Measurements from ENCODE around the gene MASP2.

The MASP2 gene

GRCh38 chr1:11068600-11069473 is 21.8 kb upstream of the MASP2 start:
- no peaks in the 10 kb centered on the region for H3K27me3 ChIP-seq (ENCODE audit: insufficient read depth, low read length)
- no peak overlapping the region for H3K18ac ChIP-seq (ENCODE audit: low read length)

GRCh38 chr1:11067716-11068599 is 20.9 kb upstream of the MASP2 start:
- H2BK120ac ChIP-seq (ENCODE audit: insufficient read depth, low read length, poor library complexity), result no peak overlapping the region
- no peak overlapping the region for H3K4ac ChIP-seq (ENCODE audit: low read depth, low read length)
- H2BK12ac ChIP-seq (ENCODE audit: low read length), result no peak overlapping the region
- H3K14ac ChIP-seq (ENCODE audit: low read length), result no peak overlapping the region
- no peak for DNase-seq
- H3K79me2 ChIP-seq (ENCODE audit: control insufficient read depth, insufficient read depth, low read length, poor library complexity), result no peaks in the 10 kb centered on the region
- H3K9ac ChIP-seq (ENCODE audit: low read length), result no peak overlapping the region
- no CpG with 5 or more reads among the region's 18 CpGs for WGBS (ENCODE audit: extremely low coverage, insufficient coverage, insufficient read length)
- no peak overlapping the region for H2BK5ac ChIP-seq (ENCODE audit: low read depth, low read length, poor library complexity)
- H2AK5ac ChIP-seq (ENCODE audit: low read length), result no peak overlapping the region
- no peaks in the 10 kb centered on the region for H3K4me1 ChIP-seq (ENCODE audit: control insufficient read depth in 1 of 2, insufficient read depth in 2 of 2, low read length in 2 of 2)
- H3K23ac ChIP-seq (ENCODE audit: low read length), result no peak overlapping the region
- H2AFZ ChIP-seq (ENCODE audit: insufficient read depth, low read length, poor library complexity), result no peak overlapping the region
- peaks cover 72 to 80% of the 10 kb centered on the region in 2 experiments for H3K36me3 ChIP-seq (ENCODE audit: control insufficient read depth in 1 of 2, insufficient read depth in 2 of 2, low read length in 2 of 2)
- no peak overlapping the region for H4K12ac ChIP-seq (ENCODE audit: low read depth, low read length)
- no peak overlapping the region for H3K18ac ChIP-seq (ENCODE audit: low read length)
- no peaks in the 10 kb centered on the region for H3K27me3 ChIP-seq (ENCODE audit: insufficient read depth, low read length)
- no peak overlapping the region for H3K4me3 ChIP-seq (ENCODE audit: low read depth, low read length)
- H3K27ac ChIP-seq (ENCODE audit: low read depth, low read length), result no peak overlapping the region
- no peaks in the 10 kb centered on the region for H3K9me3 ChIP-seq (ENCODE audit: insufficient read depth, low read depth, low read length)
- H4K8ac ChIP-seq (ENCODE audit: low read depth, low read length), result no peak overlapping the region
- H3K4me2 ChIP-seq (ENCODE audit: low read length), result no peak overlapping the region
- no peaks in the 10 kb centered on the region for H3K79me1 ChIP-seq (ENCODE audit: low read length)
- no peak overlapping the region for H4K91ac ChIP-seq (ENCODE audit: low read depth, low read length)

More at GRCh38 chr1:11068600-11069473, 21.8 kb upstream of the MASP2 start:
- H4K91ac ChIP-seq (ENCODE audit: low read depth, low read length), result no peak overlapping the region
- H3K23ac ChIP-seq (ENCODE audit: low read length), result no peak overlapping the region
- no peaks in the 10 kb centered on the region for H3K4me1 ChIP-seq (ENCODE audit: control insufficient read depth in 1 of 2, insufficient read depth in 2 of 2, low read length in 2 of 2)
- H2AK5ac ChIP-seq (ENCODE audit: low read length), result no peak overlapping the region
- H3K4me3 ChIP-seq (ENCODE audit: low read depth, low read length), result no peak overlapping the region
- H2BK5ac ChIP-seq (ENCODE audit: low read depth, low read length, poor library complexity), result no peak overlapping the region
- H3K36me3 ChIP-seq (ENCODE audit: control insufficient read depth in 1 of 2, insufficient read depth in 2 of 2, low read length in 2 of 2), result peaks cover 71 to 78% of the 10 kb centered on the region in 2 experiments
- no peak for DNase-seq
- WGBS (ENCODE audit: extremely low coverage, insufficient coverage, insufficient read length), result no CpG with 5 or more reads among the region's 17 CpGs
- no peaks in the 10 kb centered on the region for H3K79me1 ChIP-seq (ENCODE audit: low read length)
- no peak overlapping the region for H2AFZ ChIP-seq (ENCODE audit: insufficient read depth, low read length, poor library complexity)
- no peak overlapping the region for H3K27ac ChIP-seq (ENCODE audit: low read depth, low read length)
- no peaks in the 10 kb centered on the region for H3K9me3 ChIP-seq (ENCODE audit: insufficient read depth, low read depth, low read length)
- H2BK12ac ChIP-seq (ENCODE audit: low read length), result no peak overlapping the region
- no peak overlapping the region for H3K14ac ChIP-seq (ENCODE audit: low read length)
- no peak overlapping the region for H3K4me2 ChIP-seq (ENCODE audit: low read length)
- H4K12ac ChIP-seq (ENCODE audit: low read depth, low read length), result no peak overlapping the region
- no peaks in the 10 kb centered on the region for H3K79me2 ChIP-seq (ENCODE audit: control insufficient read depth, insufficient read depth, low read length, poor library complexity)
- no peak overlapping the region for H4K8ac ChIP-seq (ENCODE audit: low read depth, low read length)
- H3K4ac ChIP-seq (ENCODE audit: low read depth, low read length), result no peak overlapping the region
- no peak overlapping the region for H3K9ac ChIP-seq (ENCODE audit: low read length)
- no peak overlapping the region for H2BK120ac ChIP-seq (ENCODE audit: insufficient read depth, low read length, poor library complexity)

DNA sequence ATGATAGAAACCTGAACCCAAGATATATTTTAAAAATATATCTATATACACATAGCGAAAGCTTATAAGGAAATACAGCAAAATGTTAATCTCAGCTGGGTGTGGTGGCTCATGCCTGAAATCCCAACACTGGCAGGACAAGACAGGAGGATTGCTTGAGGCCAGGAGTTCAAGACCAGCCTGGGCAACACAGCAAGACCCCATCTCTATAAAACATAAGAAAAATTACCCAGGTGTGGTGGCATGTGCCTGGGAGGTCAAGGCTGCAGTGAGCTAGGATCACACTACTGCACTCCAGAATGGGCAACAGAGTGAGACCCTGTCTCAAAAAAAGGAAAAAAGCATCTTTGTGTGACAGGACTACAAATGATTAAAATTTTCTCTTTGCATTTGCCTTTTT is 18.8 kb upstream of the MASP2 start:
- no peaks in the 10 kb centered on the region for H3K27me3 ChIP-seq (ENCODE audit: insufficient read depth, low read length)
- no peaks in the 10 kb centered on the region for H3K79me2 ChIP-seq (ENCODE audit: control insufficient read depth, insufficient read depth, low read length, poor library complexity)
- H3K4me3 ChIP-seq (ENCODE audit: low read depth, low read length), result no peak overlapping the region
- H2BK120ac ChIP-seq (ENCODE audit: insufficient read depth, low read length, poor library complexity), result no peak overlapping the region
- H3K4ac ChIP-seq (ENCODE audit: low read depth, low read length), result no peak overlapping the region
- H2AK5ac ChIP-seq (ENCODE audit: low read length), result no peak overlapping the region
- no peak overlapping the region for H4K91ac ChIP-seq (ENCODE audit: low read depth, low read length)
- no peak overlapping the region for H3K14ac ChIP-seq (ENCODE audit: low read length)
- peaks cover 56 to 62% of the 10 kb centered on the region in 2 experiments for H3K36me3 ChIP-seq (ENCODE audit: control insufficient read depth in 1 of 2, insufficient read depth in 2 of 2, low read length in 2 of 2)
- H3K4me2 ChIP-seq (ENCODE audit: low read length), result no peak overlapping the region
- no peak overlapping the region for H2BK12ac ChIP-seq (ENCODE audit: low read length)
- H3K23ac ChIP-seq (ENCODE audit: low read length), result no peak overlapping the region
- H2AFZ ChIP-seq (ENCODE audit: insufficient read depth, low read length, poor library complexity), result no peak overlapping the region
- no peaks in the 10 kb centered on the region for H3K79me1 ChIP-seq (ENCODE audit: low read length)
- no peaks in the 10 kb centered on the region for H3K9me3 ChIP-seq (ENCODE audit: insufficient read depth, low read depth, low read length)
- H3K18ac ChIP-seq (ENCODE audit: low read length), result no peak overlapping the region
- H3K27ac ChIP-seq (ENCODE audit: low read depth, low read length), result no peak overlapping the region
- H3K4me1 ChIP-seq (ENCODE audit: control insufficient read depth in 1 of 2, insufficient read depth in 2 of 2, low read length in 2 of 2), result peaks cover 0 to 2% of the 10 kb centered on the region in 2 experiments
- no CpG with 5 or more reads among the region's 1 CpG for WGBS (ENCODE audit: extremely low coverage, insufficient coverage, insufficient read length)
- H3K9ac ChIP-seq (ENCODE audit: low read length), result no peak overlapping the region
- no peak for DNase-seq
- no peak overlapping the region for H4K8ac ChIP-seq (ENCODE audit: low read depth, low read length)
- no peak overlapping the region for H2BK5ac ChIP-seq (ENCODE audit: low read depth, low read length, poor library complexity)
- H4K12ac ChIP-seq (ENCODE audit: low read depth, low read length), result no peak overlapping the region

GRCh38 chr1:11064942-11065341 is 17.9 kb upstream of the MASP2 start:
- no peak overlapping the region for H3K4ac ChIP-seq (ENCODE audit: low read depth, low read length)
- no peaks in the 10 kb centered on the region for H3K79me1 ChIP-seq (ENCODE audit: low read length)
- no CpG with 5 or more reads among the region's 3 CpGs for WGBS (ENCODE audit: extremely low coverage, insufficient coverage, insufficient read length)
- no peak overlapping the region for H4K8ac ChIP-seq (ENCODE audit: low read depth, low read length)
- H3K9ac ChIP-seq (ENCODE audit: low read length), result no peak overlapping the region
- H2AFZ ChIP-seq (ENCODE audit: insufficient read depth, low read length, poor library complexity), result no peak overlapping the region
- no peak overlapping the region for H4K12ac ChIP-seq (ENCODE audit: low read depth, low read length)
- peaks cover 52 to 53% of the 10 kb centered on the region in 2 experiments for H3K36me3 ChIP-seq (ENCODE audit: control insufficient read depth in 1 of 2, insufficient read depth in 2 of 2, low read length in 2 of 2)
- no peak overlapping the region for H4K91ac ChIP-seq (ENCODE audit: low read depth, low read length)
- no peak overlapping the region for H3K23ac ChIP-seq (ENCODE audit: low read length)
- H3K79me2 ChIP-seq (ENCODE audit: control insufficient read depth, insufficient read depth, low read length, poor library complexity), result peaks cover 2% of the 10 kb centered on the region
- H2BK5ac ChIP-seq (ENCODE audit: low read depth, low read length, poor library complexity), result no peak overlapping the region
- no peak overlapping the region for H3K18ac ChIP-seq (ENCODE audit: low read length)
- no peak overlapping the region for H2BK12ac ChIP-seq (ENCODE audit: low read length)
- H3K27ac ChIP-seq (ENCODE audit: low read depth, low read length), result no peak overlapping the region
- H3K27me3 ChIP-seq (ENCODE audit: insufficient read depth, low read length), result no peaks in the 10 kb centered on the region
- H2BK120ac ChIP-seq (ENCODE audit: insufficient read depth, low read length, poor library complexity), result no peak overlapping the region
- H3K4me1 ChIP-seq (ENCODE audit: control insufficient read depth in 1 of 2, insufficient read depth in 2 of 2, low read length in 2 of 2), result peaks cover 0 to 3% of the 10 kb centered on the region in 2 experiments
- no peaks in the 10 kb centered on the region for H3K9me3 ChIP-seq (ENCODE audit: insufficient read depth, low read depth, low read length)
- H2AK5ac ChIP-seq (ENCODE audit: low read length), result no peak overlapping the region
- no peak for DNase-seq
- no peak overlapping the region for H3K14ac ChIP-seq (ENCODE audit: low read length)
- no peak overlapping the region for H3K4me2 ChIP-seq (ENCODE audit: low read length)
- no peak overlapping the region for H3K4me3 ChIP-seq (ENCODE audit: low read depth, low read length)
